Dorsolateral prefrontal cortex (tissue), 118 donors: ENCODE results near the gene RAB35. TPM values are rescaled to one million over a fixed set of nuclear protein-coding genes. Genes with fewer than 3 reads are reported as not detected.

Experiments used
- microRNA-seq, 43 experiments: library from miRNA; unstranded; fragments of <30 nt; microRNA quantifications; one replicate each; pipeline ENCODE4 v1.2.0, GENCODE V29; 2022
- total RNA-seq, 120 experiments: library from RNA; stranded (reverse); gene quantifications; one replicate each; pipeline versions ENCODE4 v1.2.3 to v1.2.4, GENCODE V29; 2022

Gene RAB35
- total RNA-seq, 120 experiments from 2014 or later: 35.0 to 69.2 (median 52.4) TPM

Small RNAs within 50 kb of the gene (microRNA-seq; reads per million reads assigned to microRNA genes)
- gene MIR4498: 0 to 5.1 (median 0.55) reads per million in 43 experiments

Other genes with a start within 250 kb of the RAB35 start
- gene CIT, start 239.4 kb downstream of the RAB35 start, total RNA-seq: 100 to 1,000 TPM in 119 of 120 experiments, 10 to 100 TPM in 1; 78.5 to 440 (median 243) TPM
- 100 to 1,000 TPM in 1 of 120 experiments, 10 to 100 TPM in 119; 24.1 to 109 (median 59.1) TPM for gene BICDL1, start 127.5 kb downstream of the RAB35 start, total RNA-seq
- gene GCN1, start 78.0 kb upstream of the RAB35 start, total RNA-seq: 100 to 1,000 TPM in 2 of 120 experiments, 10 to 100 TPM in 118; 44.5 to 107 (median 69.9) TPM
- gene RPLP0, start 84.4 kb upstream of the RAB35 start, total RNA-seq: 100 to 1,000 TPM; 199 to 446 (median 270) TPM
- 10 to 100 TPM; 15.7 to 57.9 (median 32.8) TPM for gene PXN, start 149.0 kb upstream of the RAB35 start, total RNA-seq
- over 10,000 TPM in 111 of 120 experiments, 1,000 to 10,000 TPM in 9; 2,947 to 35,484 (median 19,179) TPM for gene RNU4-2, start 175.2 kb upstream of the RAB35 start, total RNA-seq
- gene RNU4-1, start 176.5 kb upstream of the RAB35 start, total RNA-seq: 1,000 to 10,000 TPM in 110 of 120 experiments, 100 to 1,000 TPM in 10; 125 to 4,648 (median 2,054) TPM
- 10 to 100 TPM in 10 of 120 experiments, 1 to 10 TPM in 110; 1.9 to 15.5 (median 6.3) TPM for gene SIRT4, start 185.6 kb upstream of the RAB35 start, total RNA-seq
- 1 to 10 TPM in 2 of 120 experiments, not detected in 118; 1.3 to 1.9 TPM for gene PLA2G1B, start 211.0 kb upstream of the RAB35 start, total RNA-seq